ENCODE data around the gene NSDHL. TPM values are rescaled to one million over a fixed set of nuclear protein-coding genes. Genes with fewer than 3 reads are reported as not detected.
A peak's percentile ranks its signal among the peaks of the same experiment; 100 is the strongest.
"Not testable (repeated sequence)": the region's sequence is repeated elsewhere in the genome, so short reads cannot be mapped to it uniquely, and the experiment has no call there.

Gene NSDHL
- total and polyA plus RNA-seq, 7 donors = 5.3 to 18.7 (median 9.1) TPM

- H3K4me3 ChIP-seq = no peak overlapping the region
- no peaks in the 10 kb centered on the region for H3K9me3 ChIP-seq
- H3K36me3 ChIP-seq (ENCODE audit: insufficient read depth in 1 of 2, low read depth in 1 of 2) = peaks cover 0 to 13% of the 10 kb centered on the region in 2 donors
- ATAC-seq (no peak), DNase-seq (no peak)
- WGBS, 3 donors = 50 to 59% (median 50%) methylated on average over 7 of the region's 7 CpGs
- no peak overlapping the region for H3K27ac ChIP-seq
- intact Hi-C loops (cut with DNase I) = no loop called here
- TF ChIP-seq CTCF (IDR thresholded peaks at IDR 0.05) = no peak
- H3K27me3 ChIP-seq (ENCODE audit: insufficient read depth in 3 of 3, low read length in 2 of 3) = peaks cover 0 to 19% (median 0%) of the 10 kb centered on the region in 3 donors
- H3K4me1 ChIP-seq = no peaks in the 10 kb centered on the region
These were observed 6.0 kb upstream of the NSDHL start for GRCh38 chrX:152824841-152825374.

DNA sequence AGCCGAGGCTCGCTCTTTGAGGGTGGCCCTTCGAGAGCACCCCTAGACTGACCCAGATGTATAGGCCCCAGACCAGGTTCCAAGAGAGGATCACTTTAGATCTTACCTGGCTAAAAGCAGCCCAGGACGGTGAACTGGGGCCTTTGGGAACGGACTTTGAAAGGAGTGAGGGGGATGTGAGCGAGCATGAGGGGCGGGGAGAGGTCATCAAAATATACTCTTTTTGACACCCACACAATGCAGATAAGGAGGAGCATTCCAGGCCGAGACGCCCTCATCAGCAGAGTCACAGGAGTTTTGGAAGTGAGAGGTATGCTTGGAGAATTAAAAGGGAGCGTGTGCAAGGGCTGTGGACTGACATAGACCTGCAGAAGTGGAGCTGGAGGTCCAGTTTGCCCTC lies 528 bp downstream of the NSDHL start:
- no peaks in the 10 kb centered on the region for H3K9me3 ChIP-seq
- no peaks in the 10 kb centered on the region for H3K27me3 ChIP-seq (ENCODE audit: insufficient read depth in 3 of 3, low read length in 2 of 3)
- no peaks in the 10 kb centered on the region for H3K4me1 ChIP-seq
- intact Hi-C loops (cut with DNase I) = no loop called here
- no peak for ATAC-seq
- H3K36me3 ChIP-seq (ENCODE audit: insufficient read depth in 1 of 2, low read depth in 1 of 2) = peaks cover 0 to 13% of the 10 kb centered on the region in 2 donors
- WGBS, 3 donors = 3 to 30% (median 4%) methylated on average over 10 of the region's 10 CpGs
- peak overlapping the region; percentile 63 for H3K27ac ChIP-seq
- DNase-seq = no peak
- peak overlapping the region; percentile 73 for H3K4me3 ChIP-seq
- TF ChIP-seq CTCF (IDR thresholded peaks at IDR 0.05) = no peak

GRCh38 chrX:152832520-152832919 lies 1.7 kb downstream of the NSDHL start:
- H3K36me3 ChIP-seq (ENCODE audit: insufficient read depth in 1 of 2, low read depth in 1 of 2) = peaks cover 0 to 7% of the 10 kb centered on the region in 2 donors
- H3K27me3 ChIP-seq (ENCODE audit: insufficient read depth in 3 of 3, low read length in 2 of 3) = no peaks in the 10 kb centered on the region
- WGBS, 3 donors = 90 to 95% (median 94%) methylated on average over 5 of the region's 5 CpGs
- no peaks in the 10 kb centered on the region for H3K9me3 ChIP-seq
- no peak overlapping the region for H3K27ac ChIP-seq
- DNase-seq (no peak), ATAC-seq (no peak)
- H3K4me3 ChIP-seq = no peak overlapping the region
- no peaks in the 10 kb centered on the region for H3K4me1 ChIP-seq
- no peak for TF ChIP-seq CTCF (IDR thresholded peaks at IDR 0.05)
- intact Hi-C loops (cut with DNase I) = no loop called here

DNA sequence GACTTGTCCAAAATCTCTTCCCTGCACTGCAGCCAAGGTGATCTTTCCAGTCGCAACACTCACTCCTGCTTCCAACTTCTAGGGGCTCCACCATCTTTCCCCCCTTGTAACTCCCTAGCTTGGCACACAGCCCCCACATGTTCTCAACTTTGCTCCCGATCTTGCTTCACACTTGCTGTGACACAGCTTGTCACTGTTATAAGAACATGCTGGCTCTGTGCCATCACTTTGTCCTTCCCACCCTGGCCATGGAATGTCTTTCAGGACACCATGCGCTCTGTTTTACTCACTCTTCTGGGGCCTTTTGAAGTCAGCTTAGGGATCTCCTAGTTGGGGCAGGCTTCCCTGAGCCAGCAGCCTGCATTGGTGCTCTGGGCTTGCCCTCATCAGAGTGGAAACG lies 2.5 kb downstream of the NSDHL start:
- intact Hi-C loops (cut with DNase I) = no loop called here
- WGBS, 3 donors = 71 to 77% (median 77%) methylated on average over 4 of the region's 4 CpGs
- no peak overlapping the region for H3K27ac ChIP-seq
- no peak overlapping the region for H3K4me3 ChIP-seq
- no peaks in the 10 kb centered on the region for H3K9me3 ChIP-seq
- no peaks in the 10 kb centered on the region for H3K36me3 ChIP-seq (ENCODE audit: insufficient read depth in 1 of 2, low read depth in 1 of 2)
- ATAC-seq = no peak
- TF ChIP-seq CTCF (IDR thresholded peaks at IDR 0.05) = no peak
- H3K4me1 ChIP-seq = no peaks in the 10 kb centered on the region
- no peak for DNase-seq
- H3K27me3 ChIP-seq (ENCODE audit: insufficient read depth in 3 of 3, low read length in 2 of 3) = no peaks in the 10 kb centered on the region

GRCh38 chrX:152835470-152835869 lies 4.6 kb downstream of the NSDHL start:
- intact Hi-C loops (cut with DNase I); H3K27ac ChIP-seq; ATAC-seq; H3K36me3 ChIP-seq (ENCODE audit: insufficient read depth in 1 of 2, low read depth in 1 of 2); H3K9me3 ChIP-seq; H3K4me1 ChIP-seq; DNase-seq; H3K4me3 ChIP-seq; H3K27me3 ChIP-seq (ENCODE audit: insufficient read depth in 3 of 3, low read length in 2 of 3): not testable (repeated sequence)
- WGBS, 3 donors = 100% methylated on average over 1 of the region's 1 CpG
